Gastrocnemius medialis (tissue), 4 donors: ENCODE measurements around the gene PRRC2B.

ENCODE experiments used
- CTCF ChIP-seq, 5 experiments: fragments of 450-650 bp in 3 of 5; fragments of 200-600 bp in 2 of 5; sonication (generic) in 2 of 5; IDR thresholded peaks in 4 of 5; conservative IDR thresholded peaks in 1 of 5; 1 replicate in 4 of 5; 2 replicates in 1 of 5; pipeline ENCODE4 v1.5.1; 2016 to 2019; ENCODE audit warnings: antibody characterized with exemption in 5 of 5, mild to moderate bottlenecking in 3 of 5, moderate library complexity in 3 of 5
- POLR2A ChIP-seq, 2 donors: fragments of 450-650 bp; IDR thresholded peaks; one replicate each; pipeline ENCODE4 v1.6.1; 2017; ENCODE audit warnings: antibody characterized with exemption in 2 of 2, mild to moderate bottlenecking in 2 of 2, moderate library complexity in 2 of 2

GRCh38 chr9:131432597-131433301, 38.9 kb downstream of the PRRC2B start:
- no peak for TF ChIP-seq CTCF (IDR thresholded peaks at IDR 0.05 in 4 of 5, conservative IDR thresholded peaks at IDR 0.05 in 1 of 5)
- TF ChIP-seq POLR2A (IDR thresholded peaks at IDR 0.05), result no peak
